AG04449 (cell line): ENCODE data around the gene PPP1R13L.

Source experiments
- CTCF ChIA-PET: fragments of 350-600 bp; formaldehyde crosslinking; extraction: SDS; loops from one replicate; lab custom pipeline; 2021; ENCODE audit warnings: antibody characterized with exemption; lab: Yijun Ruan, JAX
- POLR2A ChIA-PET: fragments of 400-600, 350-600 bp; formaldehyde crosslinking; extraction: SDS; loops from one replicate; lab custom pipeline; 2020; ENCODE audit warnings: antibody characterized with exemption, inconsistent platforms; lab: Yijun Ruan, JAX
- DNase-seq: peaks from one replicate; pipeline ENCODE4 v3.0.0-alpha.2; 2010; ENCODE audit warnings: low read depth, low spot score
- H3K4me3 ChIP-seq: 2 replicates; pipeline ENCODE4 v1.5.1; 2011; ENCODE audit warnings: low read depth, mild to moderate bottlenecking, control low read depth, low read length
- TF ChIP-seq, protein P1 (sequence below): IDR thresholded peaks from one replicate; pipeline ENCODE4 v1.5.1; 2011; ENCODE audit warnings: mild to moderate bottlenecking, moderate library complexity, low read length, control low read depth, inconsistent platforms; ENCODE audit not compliant: insufficient read depth; ENCODE audit errors: missing control alignments

Gene PPP1R13L

DNA sequence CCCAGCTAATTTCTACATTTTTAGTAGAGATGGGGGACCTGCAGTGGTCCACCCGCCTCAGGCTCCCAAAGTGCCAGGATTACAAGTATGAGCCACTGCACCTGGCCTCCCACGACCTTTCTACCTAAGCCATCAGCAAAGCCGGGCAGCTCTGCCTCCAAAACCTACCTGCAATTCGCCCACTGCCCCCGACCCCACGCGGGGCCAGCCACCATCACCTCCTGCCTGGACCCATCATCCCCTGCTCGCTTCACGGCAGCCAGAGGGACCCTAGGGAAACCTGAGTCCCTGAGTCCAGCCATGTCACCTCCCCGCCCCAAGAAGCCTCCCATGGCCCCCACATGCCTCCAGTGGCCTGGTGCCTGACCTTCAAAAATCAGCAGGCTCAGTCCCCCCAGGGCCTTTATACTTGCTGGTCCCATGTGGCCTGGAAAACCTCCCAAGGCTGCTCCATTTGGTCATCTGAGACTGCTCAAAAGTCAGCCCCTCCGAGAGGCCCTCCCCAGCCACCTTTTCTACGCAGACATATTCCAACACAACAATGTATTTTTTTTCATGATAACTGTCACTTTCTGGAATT, 46.6 kb downstream of the PPP1R13L start:
- DNase-seq = no peak
- TF ChIP-seq, protein P1, sequence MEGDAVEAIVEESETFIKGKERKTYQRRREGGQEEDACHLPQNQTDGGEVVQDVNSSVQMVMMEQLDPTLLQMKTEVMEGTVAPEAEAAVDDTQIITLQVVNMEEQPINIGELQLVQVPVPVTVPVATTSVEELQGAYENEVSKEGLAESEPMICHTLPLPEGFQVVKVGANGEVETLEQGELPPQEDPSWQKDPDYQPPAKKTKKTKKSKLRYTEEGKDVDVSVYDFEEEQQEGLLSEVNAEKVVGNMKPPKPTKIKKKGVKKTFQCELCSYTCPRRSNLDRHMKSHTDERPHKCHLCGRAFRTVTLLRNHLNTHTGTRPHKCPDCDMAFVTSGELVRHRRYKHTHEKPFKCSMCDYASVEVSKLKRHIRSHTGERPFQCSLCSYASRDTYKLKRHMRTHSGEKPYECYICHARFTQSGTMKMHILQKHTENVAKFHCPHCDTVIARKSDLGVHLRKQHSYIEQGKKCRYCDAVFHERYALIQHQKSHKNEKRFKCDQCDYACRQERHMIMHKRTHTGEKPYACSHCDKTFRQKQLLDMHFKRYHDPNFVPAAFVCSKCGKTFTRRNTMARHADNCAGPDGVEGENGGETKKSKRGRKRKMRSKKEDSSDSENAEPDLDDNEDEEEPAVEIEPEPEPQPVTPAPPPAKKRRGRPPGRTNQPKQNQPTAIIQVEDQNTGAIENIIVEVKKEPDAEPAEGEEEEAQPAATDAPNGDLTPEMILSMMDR = no peak
- no peak overlapping the region for H3K4me3 ChIP-seq
- ChIA-PET CTCF (no interaction called here), POLR2A (interaction anchor here (0.9 kb wide), 1 partner anchor 16 kb away, joined by 3 read pairs; no protein-coding TSS in a partner anchor)

DNA sequence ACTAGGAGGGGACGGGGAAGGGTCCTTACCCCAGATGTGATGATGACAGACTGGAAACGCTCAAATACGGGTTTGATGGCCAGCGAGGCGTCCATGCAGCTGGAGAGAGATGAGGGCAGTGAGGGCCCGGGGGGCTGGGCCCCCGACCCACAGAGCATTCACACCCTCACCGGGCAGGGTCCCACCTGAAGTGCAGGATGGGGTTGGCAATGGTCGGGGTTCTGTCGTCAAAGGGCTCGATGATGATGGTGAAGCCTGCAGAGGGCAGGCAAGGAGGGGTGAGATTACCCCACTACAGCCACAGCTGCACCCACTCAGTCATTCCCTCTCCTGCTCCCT, 47.5 kb downstream of the PPP1R13L start:
- no peak overlapping the region for H3K4me3 ChIP-seq
- POLR2A ChIA-PET = interaction anchor here (0.9 kb wide), 1 partner anchor 17 kb away, joined by 3 read pairs; no protein-coding TSS in a partner anchor
- CTCF ChIA-PET = no interaction called here
- no peak for DNase-seq
- TF ChIP-seq, protein P1 = no peak

DNA sequence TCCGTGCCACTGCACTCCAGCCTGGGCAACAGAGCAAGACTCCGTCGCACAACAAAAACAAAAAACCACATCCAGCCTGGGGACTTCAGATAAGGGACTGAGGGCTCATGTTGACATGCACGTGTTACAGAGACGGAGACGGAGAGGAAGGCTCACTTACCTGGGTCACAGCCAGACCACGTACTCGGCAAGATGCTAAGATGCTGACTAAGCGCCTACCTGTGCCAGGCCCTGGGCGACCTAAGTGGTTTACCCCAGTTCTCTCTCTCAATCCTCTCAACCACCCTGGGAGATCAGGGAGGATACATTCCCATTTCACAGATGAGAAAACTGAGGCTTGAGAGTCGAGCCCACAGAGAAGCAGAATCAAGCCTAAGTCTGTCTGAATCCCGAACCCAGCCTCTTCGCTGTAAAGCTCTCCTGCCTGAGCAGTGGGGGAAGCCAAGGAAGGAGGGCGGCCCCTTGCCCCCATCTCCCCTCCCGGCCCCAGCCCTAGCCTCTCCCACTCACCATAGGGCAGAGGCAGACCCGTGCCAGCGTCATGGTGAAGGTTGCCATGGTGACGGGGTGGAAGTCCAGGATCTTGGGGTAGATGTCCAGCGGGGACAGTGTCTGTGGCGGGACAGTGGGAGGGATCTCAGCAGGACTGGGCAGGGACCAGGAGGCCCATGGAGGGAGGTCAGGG, 48.0 kb downstream of the PPP1R13L start:
- DNase-seq = no peak
- CTCF ChIA-PET = interaction anchor here (0.7 to 1.8 kb wide), 3 partner anchors 9 to 19 kb away, joined by 3 to 4 read pairs (median 4); no protein-coding TSS in a partner anchor
- TF ChIP-seq, protein P1 = no peak
- H3K4me3 ChIP-seq = no peak overlapping the region
- POLR2A ChIA-PET = interaction anchor here (0.5 kb wide), 1 partner anchor 116 kb away, joined by 5 read pairs; no protein-coding TSS in a partner anchor

DNA sequence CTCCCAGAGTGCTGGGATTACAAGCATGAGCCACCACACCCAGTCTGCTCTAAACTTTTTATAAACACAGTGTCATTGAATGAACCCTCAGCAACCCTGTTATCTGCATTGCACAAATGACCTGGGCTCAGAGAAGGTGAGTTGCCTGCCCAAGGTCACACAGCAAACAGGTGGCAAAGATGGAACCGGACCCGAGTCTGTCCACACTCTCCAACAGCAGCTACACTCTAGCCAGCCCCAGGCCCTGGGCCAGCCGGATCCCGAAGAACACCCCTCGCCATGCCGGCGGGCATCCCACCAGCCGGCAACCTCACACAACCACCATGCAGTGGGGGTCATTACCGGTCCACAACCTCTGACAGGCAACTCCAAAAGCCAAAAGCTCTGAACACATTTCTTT, 49.0 kb downstream of the PPP1R13L start:
- DNase-seq = no peak
- no peak overlapping the region for H3K4me3 ChIP-seq
- TF ChIP-seq, protein P1 = no peak
- ChIA-PET CTCF (interaction anchor here (0.7 to 1.8 kb wide), 4 partner anchors 10 to 18 kb away, joined by 3 to 5 read pairs (median 4); no protein-coding TSS in a partner anchor), POLR2A (no interaction called here)

DNA sequence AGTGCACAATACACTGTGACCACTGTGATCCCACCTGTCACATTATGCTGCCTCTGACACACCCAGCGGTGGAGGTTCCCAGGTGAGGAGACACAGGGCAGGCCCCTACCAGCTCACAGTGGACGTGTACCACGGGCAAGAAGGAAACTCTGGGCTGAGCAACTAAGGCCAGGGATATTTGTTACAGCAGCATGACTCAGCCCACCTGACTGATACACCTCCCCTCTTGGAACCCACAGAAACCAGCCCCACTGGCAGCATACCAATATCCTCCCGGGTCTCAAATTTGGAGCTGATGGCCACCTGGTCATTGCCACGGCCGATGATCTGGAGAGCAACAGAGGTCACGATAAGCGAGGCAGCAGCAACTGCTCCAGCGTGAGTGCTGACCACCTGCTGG, 49.5 kb downstream of the PPP1R13L start:
- ChIA-PET POLR2A (no interaction called here), CTCF (interaction anchor here (0.6 to 1.8 kb wide), 4 partner anchors 10 to 18 kb away, joined by 3 to 5 read pairs (median 4); no protein-coding TSS in a partner anchor)
- no peak overlapping the region for H3K4me3 ChIP-seq
- TF ChIP-seq, protein P1 = no peak
- no peak for DNase-seq

DNA sequence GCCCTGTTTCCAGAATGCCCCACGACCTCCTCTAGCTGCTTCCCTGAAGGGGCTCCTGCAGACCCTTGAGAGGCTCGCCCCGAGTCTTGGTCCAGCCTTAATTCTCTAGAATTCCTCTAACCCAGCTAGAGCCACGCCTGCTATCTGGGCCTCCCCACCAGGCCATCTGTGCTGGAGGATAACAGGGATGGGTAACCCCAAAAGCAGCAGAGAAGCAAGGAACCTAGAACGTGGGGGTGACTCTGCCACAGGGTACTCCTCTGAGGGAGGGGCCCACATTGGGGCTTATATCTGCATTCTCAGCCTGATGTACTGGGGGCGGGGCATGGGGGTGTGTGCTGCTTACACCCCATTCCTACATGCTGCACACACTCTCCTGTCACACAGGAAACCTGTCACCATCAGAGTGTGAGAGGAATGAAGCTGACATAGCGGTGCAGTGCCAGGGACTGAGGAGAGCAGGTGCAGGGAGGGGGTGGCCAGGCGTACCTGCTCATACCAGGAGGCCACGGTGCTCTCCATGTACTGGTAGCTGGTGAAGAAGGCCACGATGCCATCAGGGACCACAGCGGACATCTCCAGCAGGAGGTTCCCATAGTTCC, 50.5 kb downstream of the PPP1R13L start:
- POLR2A ChIA-PET = no interaction called here
- DNase-seq = no peak
- TF ChIP-seq, protein P1 = no peak
- no peak overlapping the region for H3K4me3 ChIP-seq
- CTCF ChIA-PET = interaction anchor here (0.6 to 1.0 kb wide), 2 partner anchors 15 to 17 kb away, joined by 3 read pairs; no protein-coding TSS in a partner anchor
